DOHH2 (cell line): ENCODE results near the gene TCF25.

ENCODE experiments used
- H3F3A ChIP-seq: fragments of 200-600 bp; sonication (generic), shearing (Covaris generic); 2 replicates; pipeline ENCODE4 v1.6.0; 2016; ENCODE audit warnings: antibody characterized with exemption, mild to moderate bottlenecking; ENCODE audit not compliant: control insufficient read depth, insufficient read depth
- H3K27ac ChIP-seq: fragments of 200-600 bp; sonication (generic); 2 replicates; pipeline ENCODE4 v1.5.1; 2014; ENCODE audit warnings: low read depth, mild to moderate bottlenecking, low read length, moderate library complexity
- H3K27me3 ChIP-seq: fragments of 200-600 bp; sonication (generic); 2 replicates; pipeline ENCODE4 v1.6.1; 2014; ENCODE audit warnings: mild to moderate bottlenecking, low read length, mixed read lengths; ENCODE audit not compliant: control insufficient read depth
- H3K36me3 ChIP-seq: fragments of 200-600 bp; sonication (generic); 2 replicates; pipeline ENCODE4 v1.6.1; 2014; ENCODE audit warnings: mild to moderate bottlenecking, low read length, moderate library complexity, mixed read lengths; ENCODE audit not compliant: control insufficient read depth
- H3K4me1 ChIP-seq: fragments of 200-600 bp; sonication (generic); 2 replicates; pipeline ENCODE4 v1.6.1; 2014; ENCODE audit warnings: mild to moderate bottlenecking, low read length, mixed read lengths; ENCODE audit not compliant: control insufficient read depth
- H3K4me2 ChIP-seq: fragments of 200-600 bp; sonication (generic); 2 replicates; pipeline ENCODE4 v1.6.0; 2014; ENCODE audit warnings: mild to moderate bottlenecking, low read length, moderate library complexity
- H3K4me3 ChIP-seq: fragments of 200-600 bp; sonication (generic); 2 replicates; pipeline ENCODE4 v1.5.1; 2014; ENCODE audit warnings: mild to moderate bottlenecking, low read length, mixed read lengths
- H3K79me2 ChIP-seq: fragments of 200-600 bp; sonication (generic); 2 replicates; pipeline ENCODE4 v1.6.1; 2014; ENCODE audit warnings: mild to moderate bottlenecking, low read length, mixed read lengths; ENCODE audit not compliant: control insufficient read depth
- H3K9me2 ChIP-seq: fragments of 200-600 bp; sonication (generic); replicated peaks from 2 replicates; pipeline ENCODE4 v1.6.1; 2014; ENCODE audit warnings: mild to moderate bottlenecking, low read length, mixed read lengths; ENCODE audit not compliant: control insufficient read depth
- H3K9me3 ChIP-seq: fragments of 200-600 bp; sonication (generic); 2 replicates; pipeline ENCODE4 v1.6.1; 2014; ENCODE audit warnings: antibody characterized with exemption, low read length, mixed read lengths; ENCODE audit not compliant: control insufficient read depth, insufficient read depth
- H4K20me1 ChIP-seq: fragments of 200-600 bp; sonication (generic); 2 replicates; pipeline ENCODE4 v1.6.0; 2014; ENCODE audit warnings: low read depth, mild to moderate bottlenecking, antibody characterized with exemption, low read length, moderate library complexity; ENCODE audit not compliant: control insufficient read depth, insufficient read depth
- CTCF ChIP-seq: fragments of 200-600 bp; sonication (generic); IDR thresholded peaks from one replicate; pipeline ENCODE4 v1.5.1; 2014; ENCODE audit warnings: antibody characterized with exemption, mild to moderate bottlenecking, low read depth, low read length; ENCODE audit not compliant: poor library complexity, severe bottlenecking
- EZH2phosphoT487 ChIP-seq: fragments of 200-600 bp; sonication (generic); IDR thresholded peaks from 2 replicates; pipeline ENCODE4 v1.6.1; 2017; ENCODE audit warnings: borderline replicate concordance, mild to moderate bottlenecking, antibody characterized with exemption, low read length, moderate library complexity, mixed read lengths

TCF25 gene

DNA sequence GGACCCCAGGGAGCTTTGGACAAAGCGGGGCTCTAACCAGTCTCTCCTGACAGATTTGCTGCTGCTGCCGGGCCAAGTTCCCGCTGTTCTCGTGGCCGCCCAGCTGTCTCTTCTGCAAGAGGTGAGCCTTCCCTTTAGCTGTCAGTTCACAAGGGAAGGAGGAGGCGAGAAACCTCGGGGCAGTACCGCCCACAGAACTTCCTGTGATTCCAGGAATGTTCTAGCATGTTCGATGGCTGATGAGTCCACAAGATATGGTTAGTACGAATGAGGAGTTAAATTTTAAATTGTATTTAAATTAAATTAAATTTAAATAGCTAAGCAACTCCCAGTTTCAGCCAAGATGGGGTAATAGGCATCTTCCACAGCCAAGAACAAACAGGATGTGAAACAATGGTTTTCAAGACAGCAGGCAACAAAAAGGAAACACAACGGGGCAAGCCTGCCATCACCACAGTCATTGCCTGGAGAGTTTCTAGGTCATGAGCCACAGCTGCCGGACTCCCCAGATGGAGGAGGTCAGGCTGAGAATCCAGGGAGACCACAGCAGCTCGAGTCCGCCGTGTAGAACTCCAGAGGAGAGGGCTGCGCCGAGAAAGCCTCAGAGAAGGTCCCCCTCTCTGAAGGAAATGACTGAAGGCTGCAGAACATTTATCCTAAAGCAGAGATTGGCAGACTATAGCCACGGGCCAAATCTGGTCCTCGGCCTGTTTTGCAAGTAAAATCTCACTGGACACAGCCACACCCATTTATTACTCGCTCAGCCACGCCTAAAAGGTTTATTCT lies 9.5 kb upstream of the TCF25 start:
- Histone ChIP-seq H3K36me3 (peaks cover 8% of the 10 kb centered on the region), H3K27ac (no peak overlapping the region), H3K4me1 (peaks cover 27% of the 10 kb centered on the region), H3F3A (peaks cover 5% of the 10 kb centered on the region; the same call in 1 of the 2 replicates), H3K4me2 (peak overlapping the region; percentile 44), H4K20me1 (0 out of 2 replicates have a peak, but pooled peaks cover 3% of the 10 kb centered on the region), H3K27me3 (no peaks in the 10 kb centered on the region), H3K9me3 (peaks cover 10% of the 10 kb centered on the region), H3K79me2 (no peaks in the 10 kb centered on the region), H3K9me2 (no peaks in the 10 kb centered on the region), H3K4me3 (no peak overlapping the region)
- no peak for TF ChIP-seq EZH2phosphoT487
- no peak for TF ChIP-seq CTCF

GRCh38 chr16:89864527-89864820 lies 8.9 kb upstream of the TCF25 start:
- H4K20me1 ChIP-seq: 0 out of 2 replicates have a peak, but pooled peaks cover 3% of the 10 kb centered on the region
- H3K4me1 ChIP-seq: peaks cover 27% of the 10 kb centered on the region
- TF ChIP-seq EZH2phosphoT487 (no peak), CTCF (no peak)
- H3K4me2 ChIP-seq: peak overlapping the region; percentile 27
- no peaks in the 10 kb centered on the region for H3K27me3 ChIP-seq
- no peak overlapping the region for H3K4me3 ChIP-seq
- peaks cover 10% of the 10 kb centered on the region for H3K9me3 ChIP-seq
- H3K36me3 ChIP-seq: peaks cover 8% of the 10 kb centered on the region
- no peaks in the 10 kb centered on the region for H3K9me2 ChIP-seq
- peaks cover 5% of the 10 kb centered on the region; the same call in 1 of the 2 replicates for H3F3A ChIP-seq
- no peak overlapping the region for H3K27ac ChIP-seq
- H3K79me2 ChIP-seq: no peaks in the 10 kb centered on the region

- Histone ChIP-seq H3K4me2 (no peak overlapping the region), H3K9me2 (no peaks in the 10 kb centered on the region), H3F3A (peaks cover 5% of the 10 kb centered on the region; the same call in 1 of the 2 replicates), H3K9me3 (peaks cover 10% of the 10 kb centered on the region), H4K20me1 (no peaks in the 10 kb centered on the region), H3K36me3 (peaks cover 8% of the 10 kb centered on the region), H3K4me3 (no peak overlapping the region), H3K27me3 (no peaks in the 10 kb centered on the region), H3K27ac (no peak overlapping the region), H3K4me1 (peaks cover 28% of the 10 kb centered on the region), H3K79me2 (peaks cover 6% of the 10 kb centered on the region)
- no peak for TF ChIP-seq EZH2phosphoT487
- no peak for TF ChIP-seq CTCF
These were observed 5.5 kb upstream of the TCF25 start for GRCh38 chr16:89867918-89868317.
